GM19397 (cell line): ENCODE results near the gene TEX36.
"Not testable (repeated sequence)": the region's sequence is repeated elsewhere in the genome, so short reads cannot be mapped to it uniquely, and the experiment has no call there.

ENCODE experiments used
- ATAC-seq: cut with Tn5 transposase; IDR thresholded peaks from one replicate; pipeline ENCODE4 v1.9.1; 2021; ENCODE audit warnings: mild to moderate bottlenecking, moderate library complexity; ENCODE audit not compliant: unreplicated experiment

TEX36 gene

DNA sequence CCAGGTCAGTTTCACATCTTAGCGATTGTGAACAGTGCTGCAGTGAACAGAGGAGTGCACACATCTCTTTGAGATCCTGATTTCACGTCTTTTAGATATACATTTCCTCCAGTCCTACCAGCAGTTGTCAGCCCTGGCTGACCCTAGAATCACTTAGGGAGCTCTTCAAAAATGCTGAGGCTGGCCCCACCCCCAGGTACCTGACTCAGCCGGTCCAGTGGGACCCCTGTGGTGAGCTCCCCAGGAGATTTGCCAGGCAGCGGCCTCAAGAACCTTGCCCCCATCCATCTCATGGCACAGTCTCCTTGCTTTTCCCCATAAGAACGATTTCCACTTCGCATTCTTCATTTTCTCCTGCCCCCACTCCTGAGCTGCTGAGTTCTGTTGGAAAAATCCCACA, 45.5 kb downstream of the TEX36 start:
- no peak for ATAC-seq

DNA sequence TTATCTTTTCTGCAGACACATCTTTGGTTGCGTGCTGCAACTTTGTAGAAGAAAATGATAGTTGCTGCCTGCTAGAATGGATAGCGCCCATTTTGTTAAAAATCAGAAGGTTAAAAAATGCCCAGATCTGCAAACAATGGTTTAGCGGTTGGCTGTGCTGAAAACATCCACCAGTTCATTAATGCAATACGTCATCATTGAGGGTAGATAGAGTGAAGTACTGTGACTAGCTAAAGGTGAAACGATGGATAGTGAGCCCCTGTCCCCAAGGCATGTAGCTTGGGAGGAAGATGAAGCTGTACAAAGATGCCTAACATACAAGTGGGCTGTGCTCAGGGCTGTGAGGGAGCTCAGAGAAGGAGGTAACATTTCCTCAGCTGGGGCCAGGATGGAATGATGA, 48.4 kb downstream of the TEX36 start:
- ATAC-seq, result no peak

DNA sequence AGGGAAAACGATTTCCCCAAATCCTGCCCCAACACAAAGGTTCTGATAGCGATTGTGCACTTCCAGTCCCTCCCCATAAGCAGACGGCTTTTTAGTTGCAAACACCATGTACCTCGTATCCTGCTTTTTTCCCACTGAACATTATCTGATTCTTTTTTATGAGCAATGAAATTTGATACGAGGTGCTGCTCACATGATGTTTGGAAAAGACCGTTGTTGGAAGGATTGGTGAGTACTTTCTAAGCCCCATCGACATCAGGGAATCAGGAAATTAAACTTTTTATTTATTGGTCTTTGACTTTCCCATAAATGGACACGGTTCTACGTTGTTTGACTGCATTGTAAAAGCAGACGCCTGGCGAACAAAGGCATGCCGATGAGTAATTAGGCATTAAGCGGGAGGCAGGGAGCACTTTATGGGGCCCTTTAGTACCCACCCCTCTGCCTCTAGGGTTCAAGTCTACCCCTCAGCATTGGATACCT, 49.4 kb downstream of the TEX36 start:
- no peak for ATAC-seq

GRCh38 chr10:125631806-125632205, 51.2 kb downstream of the TEX36 start:
- no peak for ATAC-seq

DNA sequence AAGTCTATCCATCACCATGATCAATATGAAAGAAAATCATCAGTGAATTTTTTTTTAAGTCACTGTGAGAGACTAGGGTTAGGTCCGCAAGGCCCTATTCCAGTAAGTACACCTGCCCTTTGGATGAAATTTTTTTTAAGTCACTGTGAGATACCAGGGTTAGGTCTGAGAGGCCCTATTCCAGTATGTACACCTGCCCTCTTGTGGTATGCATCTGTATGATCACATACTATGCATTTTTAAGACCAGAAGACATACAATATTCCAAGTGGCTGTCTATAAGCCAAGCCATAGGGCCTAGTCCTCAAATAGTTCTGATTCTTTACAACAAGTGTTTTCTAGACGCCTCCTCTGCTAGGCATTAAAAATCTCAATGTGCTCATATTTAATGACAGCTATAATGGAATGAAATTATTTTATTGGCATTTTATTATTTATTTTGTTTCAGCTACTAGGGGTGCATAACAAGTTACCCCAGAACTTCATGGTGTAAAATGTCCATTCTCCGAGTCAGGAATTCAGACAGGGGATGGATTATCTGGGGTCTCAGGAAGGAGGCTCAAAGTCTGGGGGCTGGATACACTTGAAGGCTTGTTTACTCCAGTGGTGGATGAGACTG, 53.1 kb downstream of the TEX36 start:
- ATAC-seq, result no peak

GRCh38 chr10:125628104-125629049, 54.6 kb downstream of the TEX36 start:
- ATAC-seq, result no peak

- ATAC-seq, result no peak
Measured at GRCh38 chr10:125627646-125628045, 55.3 kb downstream of the TEX36 start.

DNA sequence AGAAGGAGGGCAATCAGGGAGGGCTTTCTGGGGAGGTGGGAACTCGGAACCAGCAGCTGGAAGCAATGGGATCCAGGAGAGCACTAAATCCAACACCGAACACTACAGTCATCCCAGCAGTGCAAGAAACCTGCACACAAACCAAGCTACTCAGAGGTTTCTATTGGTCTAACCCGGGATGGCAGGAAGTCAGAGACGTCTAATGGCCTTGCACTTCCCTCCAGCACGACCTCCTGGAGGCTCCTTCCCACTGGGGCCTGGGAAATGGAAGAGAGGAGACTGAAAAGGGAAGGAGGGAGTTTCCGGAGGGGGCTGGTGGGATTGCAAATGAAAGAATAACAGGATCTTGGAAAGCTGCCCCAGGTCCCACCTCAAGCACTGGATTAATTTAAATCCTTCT, 56.3 kb downstream of the TEX36 start:
- no peak for ATAC-seq

GRCh38 chr10:125625586-125625985, 57.4 kb downstream of the TEX36 start:
- ATAC-seq, result no peak

DNA sequence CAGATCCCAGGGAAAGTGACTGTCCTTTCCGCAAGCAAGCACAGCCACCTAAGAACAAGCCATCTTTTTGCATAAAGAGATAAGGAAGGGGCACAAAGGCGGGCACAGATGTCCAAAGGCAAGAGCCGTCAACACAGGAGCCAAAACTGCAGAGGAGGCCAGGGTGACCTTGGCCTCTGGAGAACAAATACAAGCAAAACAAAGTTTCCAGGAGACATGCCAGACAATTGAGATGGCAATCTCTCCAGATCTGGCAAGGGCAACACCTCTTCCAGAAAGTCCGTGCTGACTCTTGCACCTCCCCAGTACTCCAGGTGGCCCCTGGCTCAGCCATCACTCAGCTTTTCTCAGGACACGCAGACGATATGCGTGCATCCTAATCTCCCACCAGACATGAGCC, 58.2 kb downstream of the TEX36 start:
- no peak for ATAC-seq

DNA sequence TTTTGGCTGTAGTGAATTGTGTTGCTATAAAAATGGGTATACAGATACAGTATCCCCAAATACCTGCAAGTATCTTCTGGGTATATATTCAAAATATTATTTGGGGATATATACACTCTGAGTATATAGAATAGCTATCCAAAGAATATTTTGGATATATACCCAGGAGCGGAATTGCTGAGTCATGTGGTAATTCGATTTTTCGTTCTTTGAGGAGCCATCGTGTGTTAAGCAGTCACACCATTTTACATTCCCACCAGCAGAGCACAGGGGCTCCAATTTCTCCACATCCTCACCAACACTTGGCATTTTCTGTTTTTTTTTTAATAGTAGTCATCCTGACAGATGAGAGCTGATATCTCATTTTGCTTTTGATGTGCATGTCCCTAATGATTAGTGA, 61.9 kb downstream of the TEX36 start:
- no peak for ATAC-seq

GRCh38 chr10:125620401-125620800, 62.6 kb downstream of the TEX36 start:
- no peak for ATAC-seq

- not testable (repeated sequence) for ATAC-seq
Measured at GRCh38 chr10:125613062-125613461, 69.9 kb downstream of the TEX36 start.

- no peak for ATAC-seq
Measured at GRCh38 chr10:125611756-125612155, 71.2 kb downstream of the TEX36 start.

GRCh38 chr10:125611216-125611615, 71.7 kb downstream of the TEX36 start:
- no peak for ATAC-seq

GRCh38 chr10:125609859-125610258, 73.1 kb downstream of the TEX36 start:
- no peak for ATAC-seq

DNA sequence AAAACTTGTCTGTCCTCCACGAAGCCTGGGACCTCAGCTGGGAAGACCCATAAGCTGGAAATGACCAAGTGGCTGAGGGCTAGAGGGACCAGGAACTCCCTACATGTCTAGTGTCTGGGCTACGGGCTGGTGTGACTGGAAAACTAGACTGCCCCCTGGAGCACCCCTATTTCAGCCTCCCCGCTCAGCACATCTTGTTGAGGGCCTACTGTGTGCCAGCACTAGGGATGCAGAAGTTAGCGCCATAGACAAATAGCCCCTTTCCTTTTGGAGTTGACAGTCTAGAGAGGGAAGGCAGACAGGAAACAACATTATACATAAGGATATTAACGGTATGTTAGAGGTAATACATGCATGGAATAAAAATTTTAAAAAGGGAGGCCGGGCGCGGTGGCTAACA, 74.5 kb downstream of the TEX36 start:
- no peak for ATAC-seq

DNA sequence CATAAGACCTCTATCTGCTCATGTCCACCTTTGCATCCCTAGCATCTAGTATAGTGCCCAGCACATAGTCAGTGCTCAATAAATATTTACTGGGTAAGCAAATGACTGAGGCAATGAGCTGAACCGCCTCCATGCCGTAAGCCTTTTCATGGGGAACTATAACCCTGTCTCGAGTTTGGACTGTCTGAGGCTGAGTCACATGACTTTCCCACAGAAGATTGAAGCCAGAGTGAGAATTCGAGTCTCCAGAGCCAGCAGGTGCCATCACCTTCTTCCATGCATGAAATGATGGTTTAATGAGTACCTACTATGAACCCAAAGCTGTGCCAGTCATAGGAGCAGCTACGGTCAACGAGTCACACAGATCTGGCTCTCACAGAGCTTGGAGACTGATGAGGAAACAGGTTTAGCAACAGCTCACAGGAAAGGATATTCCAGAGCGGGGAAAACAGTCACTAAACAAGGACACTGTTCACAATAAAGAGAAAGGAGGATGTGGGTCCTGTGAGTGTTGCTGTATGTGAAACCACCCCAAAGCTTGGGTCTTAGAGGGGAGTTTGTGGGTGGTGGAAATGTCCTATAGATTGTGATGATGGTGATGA, 75.2 kb downstream of the TEX36 start:
- no peak for ATAC-seq

DNA sequence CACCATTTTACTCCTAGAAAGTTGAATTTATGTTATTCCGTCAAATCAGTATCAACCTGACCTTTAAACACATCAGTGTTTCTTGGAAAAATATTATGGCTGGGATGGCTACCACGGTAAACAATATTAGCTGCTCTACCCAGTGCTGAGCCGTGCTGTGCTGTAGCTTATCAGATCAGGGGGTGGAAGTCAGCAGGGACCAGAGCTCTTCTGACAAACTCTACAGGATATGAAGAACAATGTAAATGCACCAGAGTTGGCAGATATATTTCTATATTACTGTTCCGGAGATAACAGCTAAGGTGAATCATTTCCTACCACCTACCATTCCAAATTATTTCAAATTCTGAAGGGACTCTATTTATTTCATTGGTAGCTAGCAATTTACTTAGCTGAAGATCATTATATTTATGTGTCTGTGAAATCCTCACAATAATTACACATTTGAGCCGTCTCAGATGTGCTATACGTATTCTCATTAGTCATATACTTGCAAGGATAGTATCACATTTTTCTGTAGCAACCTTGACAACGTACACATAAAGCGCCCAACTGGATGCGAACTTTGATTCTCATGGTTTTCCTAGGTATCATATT, 76.5 kb downstream of the TEX36 start:
- no peak for ATAC-seq
